Measurements from ENCODE around the gene CTNNA2. TPM values are rescaled to one million over a fixed set of nuclear protein-coding genes. Genes with fewer than 3 reads are reported as not detected.

CTNNA2 gene
- total RNA-seq, 1 experiment from 2014 or later, result 5.5 TPM

DNA sequence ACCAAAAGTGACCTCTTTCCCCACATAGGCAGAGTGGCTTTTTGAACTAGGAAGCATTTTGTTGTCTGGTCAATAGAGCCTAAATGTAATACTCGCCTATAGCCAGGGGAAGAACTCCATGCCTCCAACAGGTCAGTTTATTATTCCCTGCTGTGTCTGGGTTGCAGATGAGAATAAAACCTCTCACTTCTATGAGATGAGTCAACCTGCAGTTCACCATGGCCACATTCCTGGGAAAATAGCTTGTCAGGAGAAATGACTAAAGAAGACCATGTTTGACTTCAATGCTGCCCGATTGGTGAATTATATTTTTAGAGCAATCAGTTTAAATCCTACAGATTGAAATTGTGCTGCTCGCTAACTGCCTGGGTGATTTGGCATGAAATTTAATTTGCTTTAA lies 838.4 kb downstream of the CTNNA2 start:
- H3K27me3 ChIP-seq (ENCODE audit: insufficient read depth, low read length), result no peaks in the 10 kb centered on the region
- H2BK15ac ChIP-seq (ENCODE audit: low read depth, low read length), result no peak overlapping the region
- TF ChIP-seq, protein P1, sequence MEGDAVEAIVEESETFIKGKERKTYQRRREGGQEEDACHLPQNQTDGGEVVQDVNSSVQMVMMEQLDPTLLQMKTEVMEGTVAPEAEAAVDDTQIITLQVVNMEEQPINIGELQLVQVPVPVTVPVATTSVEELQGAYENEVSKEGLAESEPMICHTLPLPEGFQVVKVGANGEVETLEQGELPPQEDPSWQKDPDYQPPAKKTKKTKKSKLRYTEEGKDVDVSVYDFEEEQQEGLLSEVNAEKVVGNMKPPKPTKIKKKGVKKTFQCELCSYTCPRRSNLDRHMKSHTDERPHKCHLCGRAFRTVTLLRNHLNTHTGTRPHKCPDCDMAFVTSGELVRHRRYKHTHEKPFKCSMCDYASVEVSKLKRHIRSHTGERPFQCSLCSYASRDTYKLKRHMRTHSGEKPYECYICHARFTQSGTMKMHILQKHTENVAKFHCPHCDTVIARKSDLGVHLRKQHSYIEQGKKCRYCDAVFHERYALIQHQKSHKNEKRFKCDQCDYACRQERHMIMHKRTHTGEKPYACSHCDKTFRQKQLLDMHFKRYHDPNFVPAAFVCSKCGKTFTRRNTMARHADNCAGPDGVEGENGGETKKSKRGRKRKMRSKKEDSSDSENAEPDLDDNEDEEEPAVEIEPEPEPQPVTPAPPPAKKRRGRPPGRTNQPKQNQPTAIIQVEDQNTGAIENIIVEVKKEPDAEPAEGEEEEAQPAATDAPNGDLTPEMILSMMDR (conservative IDR thresholded peaks at IDR 0.05), result no peak
- Mint-ChIP-seq H3K4me1 (peaks cover 8 to 15% of the 10 kb centered on the region in 2 experiments), H3K36me3 (ENCODE audit: insufficient read depth in 1 of 3, low read depth in 3 of 3) (no peaks in the 10 kb centered on the region), H3K27ac (no peak overlapping the region), H3K27me3 (ENCODE audit: low read depth) (no peaks in the 10 kb centered on the region), H3K4me3 (no peak overlapping the region), H3K9me3 (no peaks in the 10 kb centered on the region)
- H3K23ac ChIP-seq (ENCODE audit: insufficient read length, low read depth, low read length), result no peak overlapping the region
- no peak overlapping the region for H2BK5ac ChIP-seq (ENCODE audit: insufficient read length, low read length)
- H2BK20ac ChIP-seq (ENCODE audit: low read depth, low read length, poor library complexity, severe bottlenecking), result no peak overlapping the region
- H3K56ac ChIP-seq (ENCODE audit: insufficient read length, low read depth, low read length), result no peak overlapping the region
- H4K5ac ChIP-seq (ENCODE audit: insufficient read length, low read depth, low read length), result no peak overlapping the region
- no peaks in the 10 kb centered on the region for H3K9me3 ChIP-seq (ENCODE audit: control insufficient read depth, low read depth, low read length)
- no peak overlapping the region for H2BK120ac ChIP-seq (ENCODE audit: low read depth, low read length, poor library complexity, severe bottlenecking)
- H3K14ac ChIP-seq (ENCODE audit: insufficient read depth, low read length), result no peak overlapping the region
- H3K18ac ChIP-seq (ENCODE audit: insufficient read length, low read depth, low read length), result no peak overlapping the region
- no peak overlapping the region for H3K9ac ChIP-seq (ENCODE audit: extremely low read depth, insufficient read length, low read length)
- no peak overlapping the region for H3K4me2 ChIP-seq (ENCODE audit: insufficient read depth, insufficient read length, low read length)
- no peak overlapping the region for H3K27ac ChIP-seq (ENCODE audit: insufficient read length, low read depth, low read length)
- no peaks in the 10 kb centered on the region for H3K79me2 ChIP-seq (ENCODE audit: insufficient read depth, low read length)
- WGBS (ENCODE audit: extremely low coverage, insufficient read length, low lambda C conversion rate), result no CpG with 5 or more reads among the region's 3 CpGs
- H4K8ac ChIP-seq (replicated peaks; ENCODE audit: insufficient read length, low read depth, low read length), result no peak overlapping the region
- no peak for DNase-seq
- H3K4me1 ChIP-seq (ENCODE audit: insufficient read depth, low read length), result peaks cover 2% of the 10 kb centered on the region
- H3K23me2 ChIP-seq (ENCODE audit: insufficient read length, low read depth, low read length, poor library complexity, severe bottlenecking), result no peaks in the 10 kb centered on the region
- no peak overlapping the region for H2AK5ac ChIP-seq (ENCODE audit: insufficient read length, low read length)
- no peak overlapping the region for H3K4ac ChIP-seq (ENCODE audit: low read depth, low read length)
- H4K91ac ChIP-seq (ENCODE audit: insufficient read length, low read depth, low read length), result no peak overlapping the region
- no peaks in the 10 kb centered on the region for H3K79me1 ChIP-seq (ENCODE audit: insufficient read depth, low read depth, low read length, poor library complexity, severe bottlenecking)
- no peak overlapping the region for H2AFZ ChIP-seq (ENCODE audit: low read length)
- H2BK12ac ChIP-seq (ENCODE audit: insufficient read length, low read depth, low read length), result no peak overlapping the region
- no peak overlapping the region for H3T11ph ChIP-seq (ENCODE audit: low read length)
- H4K20me1 ChIP-seq (ENCODE audit: control insufficient read depth, insufficient read depth, insufficient read length), result no peaks in the 10 kb centered on the region

Data from H9 (cell line).